ENCODE data around the gene BIRC6.
A peak's percentile ranks its signal among the peaks of the same experiment; 100 is the strongest.

Gene BIRC6

GRCh38 chr2:32614084-32614483, 257.3 kb downstream of the BIRC6 start:
- Mint-ChIP-seq H3K4me3 (no peak overlapping the region), H3K27ac (no peak overlapping the region), H3K27me3 (ENCODE audit: low read depth) (no peaks in the 10 kb centered on the region), H3K36me3 (ENCODE audit: low read depth) (peaks cover 55% of the 10 kb centered on the region), H3K4me1 (no peaks in the 10 kb centered on the region), H3K9me3 (no peaks in the 10 kb centered on the region)
- TF ChIP-seq CTCF (IDR thresholded peaks at IDR 0.05; ENCODE audit: unreplicated experiment in 3 of 3) = no peak

DNA sequence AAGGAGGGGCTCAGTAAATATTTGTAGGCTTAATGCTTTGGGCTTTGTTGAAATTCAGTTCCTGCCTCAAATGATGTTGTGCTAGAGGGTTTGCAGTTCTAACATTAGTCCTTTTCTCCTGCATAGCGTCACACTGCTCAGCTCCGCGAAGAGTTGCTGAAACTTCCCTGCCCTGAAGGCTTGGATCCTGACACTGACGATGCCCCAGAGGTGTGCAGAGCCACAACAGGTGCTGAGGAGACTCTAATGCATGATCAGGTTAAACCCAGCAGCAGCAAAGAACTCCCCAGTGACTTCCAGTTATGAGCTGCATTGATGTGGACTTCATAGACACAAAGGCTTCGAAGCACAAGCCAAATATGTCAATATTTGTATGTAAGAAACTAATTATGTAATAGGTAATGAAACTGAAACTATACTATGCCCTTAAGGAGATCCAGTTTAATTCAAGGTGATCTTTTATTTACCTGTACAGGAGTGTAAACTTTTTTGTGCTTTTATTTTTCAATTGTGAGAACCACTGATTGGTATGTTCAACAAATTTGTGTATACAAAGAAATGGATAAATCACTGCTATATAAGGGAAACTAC, 260.9 kb downstream of the BIRC6 start:
- Mint-ChIP-seq H3K9me3 (no peaks in the 10 kb centered on the region), H3K27ac (no peak overlapping the region), H3K4me3 (no peak overlapping the region), H3K4me1 (no peaks in the 10 kb centered on the region), H3K36me3 (ENCODE audit: low read depth) (peaks cover 57% of the 10 kb centered on the region), H3K27me3 (ENCODE audit: low read depth) (no peaks in the 10 kb centered on the region)
- TF ChIP-seq CTCF (IDR thresholded peaks at IDR 0.05; ENCODE audit: unreplicated experiment in 3 of 3) = no peak

DNA sequence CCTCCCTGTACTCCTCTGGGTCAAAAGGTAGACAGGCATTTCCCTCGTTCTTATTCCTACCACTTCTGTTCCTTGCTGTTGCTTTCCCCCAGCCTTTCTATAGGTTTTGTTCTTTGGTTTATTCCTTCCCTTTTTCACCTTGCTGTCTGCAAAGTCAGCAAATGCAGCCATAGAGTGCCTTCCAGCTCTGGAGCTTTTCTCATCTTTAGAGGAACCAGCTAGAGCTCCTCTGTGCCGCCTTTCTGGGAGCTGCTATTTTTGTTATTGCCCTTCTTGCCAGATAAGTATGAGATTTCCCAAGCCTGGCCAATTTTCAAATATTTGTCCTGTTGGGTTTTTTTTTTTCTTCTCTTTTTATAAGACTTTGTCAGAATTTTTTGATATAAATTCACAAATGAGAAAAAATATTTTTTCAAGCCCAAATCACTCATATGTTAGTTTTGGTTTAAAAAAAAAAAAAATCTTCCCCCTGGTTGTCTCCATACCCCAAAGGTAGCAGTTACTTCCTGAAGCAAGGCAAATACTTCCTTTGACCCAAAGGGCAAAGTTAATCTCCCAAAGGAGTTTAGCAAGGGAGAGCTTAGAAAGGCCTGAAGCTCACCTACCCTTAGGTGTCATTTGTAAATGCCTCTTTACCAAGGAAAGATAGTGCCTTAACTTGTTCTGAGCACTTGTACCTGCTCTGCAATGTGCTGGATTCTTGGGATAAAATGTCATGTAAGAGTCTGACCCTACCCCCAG, 265.9 kb downstream of the BIRC6 start:
- no peak overlapping the region for H3K27ac Mint-ChIP-seq
- no peaks in the 10 kb centered on the region for H3K9me3 Mint-ChIP-seq
- H3K4me3 Mint-ChIP-seq = no peak overlapping the region
- H3K27me3 Mint-ChIP-seq (ENCODE audit: low read depth) = peaks cover 5% of the 10 kb centered on the region
- TF ChIP-seq CTCF (IDR thresholded peaks at IDR 0.05; ENCODE audit: unreplicated experiment in 3 of 3) = no peak
- H3K4me1 Mint-ChIP-seq = peaks cover 7% of the 10 kb centered on the region
- peaks cover 36% of the 10 kb centered on the region for H3K36me3 Mint-ChIP-seq (ENCODE audit: low read depth)

DNA sequence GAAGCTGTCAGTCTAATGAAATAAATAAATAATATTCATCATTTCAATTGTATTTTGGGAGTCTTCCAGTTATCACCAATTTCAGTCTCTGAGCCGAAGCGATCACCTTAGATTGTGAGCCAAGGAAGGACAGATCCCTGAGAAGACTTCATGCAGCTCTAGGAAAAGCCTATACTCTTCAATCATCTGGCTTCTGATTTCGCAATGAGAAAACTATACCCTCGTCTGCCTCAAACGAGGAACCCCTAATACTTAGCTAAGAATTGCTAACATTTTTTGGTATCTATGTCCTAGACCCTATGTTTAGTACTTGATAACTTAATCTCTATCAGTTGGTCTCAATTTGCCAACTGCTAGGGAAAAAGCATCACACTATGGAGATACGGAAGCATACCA, 266.5 kb downstream of the BIRC6 start:
- Mint-ChIP-seq H3K4me3 (no peak overlapping the region), H3K4me1 (peaks cover 10% of the 10 kb centered on the region), H3K9me3 (no peaks in the 10 kb centered on the region), H3K36me3 (ENCODE audit: low read depth) (peaks cover 34% of the 10 kb centered on the region), H3K27me3 (ENCODE audit: low read depth) (peaks cover 5% of the 10 kb centered on the region), H3K27ac (no peak overlapping the region)
- no peak for TF ChIP-seq CTCF (IDR thresholded peaks at IDR 0.05; ENCODE audit: unreplicated experiment in 3 of 3)

GRCh38 chr2:32624812-32625211, 268.0 kb downstream of the BIRC6 start:
- Mint-ChIP-seq H3K4me3 (peak overlapping the region in 2 of 3 experiments; percentile 20 to 58), H3K4me1 (peaks cover 16% of the 10 kb centered on the region), H3K27me3 (ENCODE audit: low read depth) (peaks cover 5% of the 10 kb centered on the region), H3K9me3 (no peaks in the 10 kb centered on the region), H3K36me3 (ENCODE audit: low read depth) (peaks cover 27% of the 10 kb centered on the region), H3K27ac (no peak overlapping the region)
- no peak for TF ChIP-seq CTCF (IDR thresholded peaks at IDR 0.05; ENCODE audit: unreplicated experiment in 3 of 3)
